OCI-M1 (cell line): Measurements from ENCODE around the gene NDUFA7.
"Not testable (repeated sequence)": the region's sequence is repeated elsewhere in the genome, so short reads cannot be mapped to it uniquely, and the experiment has no call there.

Experiments used
- DNase-seq: peaks from one replicate; lab custom pipeline; 2025; lab: John Stamatoyannopoulos, UW

The NDUFA7 gene

DNA sequence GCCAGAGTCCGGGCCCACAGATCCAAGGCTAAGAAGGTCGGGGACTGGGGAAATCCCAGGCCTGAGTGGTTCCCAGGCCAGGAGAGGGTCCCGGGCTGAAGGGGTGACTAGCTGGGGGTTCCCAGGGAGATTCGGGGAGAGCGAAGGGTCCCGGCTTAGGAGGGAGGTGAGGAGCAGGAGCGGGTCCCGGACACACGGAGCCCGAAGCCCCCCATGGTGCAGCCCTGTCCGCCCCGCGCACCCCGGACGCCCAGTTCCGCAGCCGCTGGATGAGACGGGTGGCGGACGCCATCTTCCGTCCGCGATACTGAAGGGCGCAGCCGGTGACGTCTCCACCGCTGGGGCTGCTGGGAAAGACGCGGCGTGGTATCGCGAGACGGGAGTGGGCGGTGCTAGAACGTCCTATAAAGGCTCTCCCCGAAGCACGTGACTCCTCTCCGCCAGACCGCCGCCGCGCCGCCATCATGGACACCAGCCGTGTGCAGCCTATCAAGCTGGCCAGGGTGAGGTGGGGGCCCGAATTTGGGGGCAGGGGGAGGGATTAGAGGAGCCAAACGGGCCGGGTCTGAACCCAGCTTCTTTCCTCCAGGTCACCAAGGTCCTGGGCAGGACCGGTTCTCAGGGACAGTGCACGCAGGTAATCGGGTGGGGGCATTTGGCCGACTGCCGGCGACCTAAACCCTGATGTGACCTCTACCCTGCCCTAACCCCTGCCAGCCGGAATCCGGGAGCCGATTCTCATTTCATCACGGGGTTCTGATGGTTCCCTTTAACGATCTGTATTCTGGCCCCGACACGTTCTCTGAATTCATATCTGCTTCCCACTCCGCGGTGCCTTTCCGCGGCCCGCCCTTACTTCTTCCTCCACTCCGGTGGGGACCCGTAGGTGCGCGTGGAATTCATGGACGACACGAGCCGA lies at the start of gene NDUFA7, which contains the start of gene RPS28:
Gene NDUFA7 (minus strand): TSS at position 309 of the 919 bp plus-strand sequence. CDS start 17 bp downstream, at position 292.
Gene RPS28 (plus strand): TSS at position 430 of the 919 bp plus-strand sequence. CDS start 35 bp downstream, at position 465.
- peak; percentile 99 for DNase-seq

DNA sequence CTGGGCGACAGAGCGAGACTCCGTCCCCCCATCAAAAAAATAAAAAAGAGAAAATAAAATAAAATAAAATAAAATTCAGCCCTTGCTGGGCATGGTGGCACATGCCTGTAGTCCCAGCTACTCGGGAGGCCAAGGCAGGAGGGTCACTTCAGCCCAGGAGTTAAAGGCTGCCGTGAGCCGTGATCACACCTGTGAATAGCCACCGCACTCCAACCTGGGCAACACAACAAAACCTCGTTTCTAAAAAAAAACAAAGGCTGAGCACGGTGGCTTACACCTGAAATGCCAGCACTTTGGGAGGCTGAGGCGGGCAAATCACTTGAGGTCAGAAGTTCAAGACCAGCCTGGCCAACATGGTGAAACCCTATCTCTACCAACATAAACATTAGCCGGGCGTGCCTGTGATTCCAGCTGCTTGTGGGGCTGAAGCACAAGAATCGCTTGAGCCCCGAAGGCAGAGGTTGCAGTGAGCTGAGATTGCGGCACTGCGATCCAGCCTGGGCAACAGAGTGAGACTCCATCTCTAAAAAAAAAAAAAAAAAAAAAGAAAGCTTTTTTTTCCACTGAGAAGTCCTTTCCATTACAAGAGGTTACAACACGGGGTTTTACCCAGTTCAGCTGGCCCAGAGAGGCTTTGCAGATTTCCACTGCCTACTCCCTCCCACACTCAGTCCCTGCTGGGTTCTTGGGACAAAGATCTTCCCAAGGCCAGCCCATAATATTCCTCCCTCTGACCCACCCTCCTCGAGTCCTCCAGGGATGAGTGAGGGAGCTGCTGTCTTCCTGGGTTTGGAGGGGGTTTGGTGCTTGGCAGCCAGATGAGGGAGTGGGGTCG lies 49.2 kb upstream of the NDUFA7 start:
- DNase-seq = no peak

DNA sequence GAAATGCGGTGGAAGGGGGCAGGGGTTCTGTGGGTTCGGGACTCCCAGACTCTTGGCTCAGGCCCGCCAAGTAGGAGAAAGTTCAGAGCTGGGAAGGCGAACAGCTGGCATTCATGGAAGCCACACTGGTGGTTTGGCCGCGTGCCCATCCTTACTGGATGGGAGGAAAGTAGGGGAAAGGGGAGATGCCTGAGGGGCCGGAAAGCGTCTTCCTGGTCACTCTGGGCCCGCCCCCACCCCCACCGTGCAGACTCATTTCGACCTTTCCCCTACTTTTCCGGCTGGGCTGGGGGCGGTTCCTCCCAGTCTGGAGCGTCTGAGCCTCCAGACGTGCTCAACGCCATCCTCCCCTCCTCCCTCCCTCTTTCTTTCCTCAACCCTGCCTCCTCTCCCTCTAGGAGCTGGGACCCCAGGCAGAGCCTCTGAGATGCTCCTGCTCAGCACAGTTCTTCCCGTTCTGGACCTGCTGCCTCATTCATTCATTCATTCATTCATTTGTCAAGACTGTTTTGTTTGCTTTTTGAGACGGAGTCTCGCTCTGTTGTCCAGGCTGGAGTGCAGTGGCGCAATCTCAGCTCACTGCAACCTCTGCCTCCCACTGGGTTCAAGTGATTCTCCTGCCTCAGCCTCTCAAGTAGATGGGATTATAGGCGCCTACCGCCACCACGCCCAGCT lies 46.3 kb upstream of the NDUFA7 start:
- peak; percentile 42 for DNase-seq

DNA sequence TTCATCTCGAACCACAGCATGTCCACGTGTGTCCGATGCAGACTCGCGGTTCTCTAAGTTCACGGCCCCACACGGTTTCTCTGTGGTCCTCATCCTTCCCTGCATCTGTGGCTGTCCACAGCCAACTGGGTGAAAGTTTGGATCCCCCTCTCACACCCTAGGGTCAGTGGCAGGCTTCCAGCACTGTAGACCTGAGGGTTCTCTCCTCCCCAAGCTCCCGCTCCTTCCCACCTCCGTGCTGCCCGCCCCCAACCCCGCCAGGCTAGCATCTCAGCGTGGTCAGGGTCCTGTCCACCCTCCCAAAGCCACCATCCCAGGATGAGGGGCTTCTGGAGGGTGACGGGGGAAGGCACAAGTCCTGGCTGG lies 45.8 kb upstream of the NDUFA7 start:
- DNase-seq = no peak

DNA sequence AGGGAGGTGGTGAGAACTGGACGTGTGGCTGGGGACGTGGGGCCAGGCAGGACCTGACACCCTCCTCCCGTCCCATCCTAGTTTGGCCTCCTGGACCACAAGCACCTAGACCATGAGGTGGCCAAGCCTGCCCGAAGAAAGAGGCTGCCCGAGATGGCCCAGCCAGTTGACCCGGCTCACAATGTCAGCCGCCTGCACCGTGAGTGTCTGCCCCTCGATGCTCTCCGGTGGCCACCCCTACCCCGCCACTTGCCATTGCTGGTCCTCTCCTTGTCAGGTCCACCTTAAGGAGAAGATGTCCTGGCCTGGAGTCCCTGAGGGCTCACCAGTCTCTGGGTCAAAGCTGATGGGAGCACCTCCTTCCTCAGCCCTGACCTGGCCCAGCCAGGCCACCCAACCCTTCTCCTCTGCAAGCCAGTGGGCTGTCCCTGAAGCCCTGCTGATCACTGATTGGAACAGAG lies 45.0 kb upstream of the NDUFA7 start:
- DNase-seq = no peak

DNA sequence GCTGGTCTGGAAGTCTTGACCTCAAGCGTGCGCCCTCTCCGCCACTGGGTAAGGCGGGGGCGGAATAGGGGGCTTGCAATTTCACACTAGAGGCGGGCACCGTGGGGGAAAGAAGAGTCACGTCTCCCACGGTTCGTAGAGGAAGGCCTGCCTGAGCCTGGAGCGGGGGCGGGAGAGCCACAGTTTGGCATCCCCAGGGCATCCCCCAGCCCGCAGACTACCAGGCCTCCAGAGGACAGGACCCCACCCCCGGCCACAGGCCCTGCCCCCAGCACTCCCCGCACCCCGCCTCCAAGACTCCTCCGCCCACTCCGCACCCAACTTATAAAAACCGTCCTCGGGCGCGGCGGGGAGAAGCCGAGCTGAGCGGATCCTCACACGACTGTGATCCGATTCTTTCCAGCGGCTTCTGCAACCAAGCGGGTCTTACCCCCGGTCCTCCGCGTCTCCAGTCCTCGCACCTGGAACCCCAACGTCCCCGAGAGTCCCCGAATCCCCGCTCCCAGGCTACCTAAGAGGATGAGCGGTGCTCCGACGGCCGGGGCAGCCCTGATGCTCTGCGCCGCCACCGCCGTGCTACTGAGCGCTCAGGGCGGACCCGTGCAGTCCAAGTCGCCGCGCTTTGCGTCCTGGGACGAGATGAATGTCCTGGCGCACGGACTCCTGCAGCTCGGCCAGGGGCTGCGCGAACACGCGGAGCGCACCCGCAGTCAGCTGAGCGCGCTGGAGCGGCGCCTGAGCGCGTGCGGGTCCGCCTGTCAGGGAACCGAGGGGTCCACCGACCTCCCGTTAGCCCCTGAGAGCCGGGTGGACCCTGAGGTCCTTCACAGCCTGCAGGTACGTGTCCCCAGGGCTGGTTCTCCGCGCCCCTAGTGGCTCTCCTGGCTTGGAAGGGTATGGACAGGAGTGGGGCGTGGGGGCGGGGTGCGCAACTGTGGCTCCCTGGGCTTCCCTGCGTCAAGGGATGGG lies 42.9 kb upstream of the NDUFA7 start, which contains the start of gene ANGPTL4:
Gene ANGPTL4 (plus strand): TSS at position 353 of the 969 bp plus-strand sequence. CDS start 167 bp downstream, at position 520.
- DNase-seq = peak; percentile 57

DNA sequence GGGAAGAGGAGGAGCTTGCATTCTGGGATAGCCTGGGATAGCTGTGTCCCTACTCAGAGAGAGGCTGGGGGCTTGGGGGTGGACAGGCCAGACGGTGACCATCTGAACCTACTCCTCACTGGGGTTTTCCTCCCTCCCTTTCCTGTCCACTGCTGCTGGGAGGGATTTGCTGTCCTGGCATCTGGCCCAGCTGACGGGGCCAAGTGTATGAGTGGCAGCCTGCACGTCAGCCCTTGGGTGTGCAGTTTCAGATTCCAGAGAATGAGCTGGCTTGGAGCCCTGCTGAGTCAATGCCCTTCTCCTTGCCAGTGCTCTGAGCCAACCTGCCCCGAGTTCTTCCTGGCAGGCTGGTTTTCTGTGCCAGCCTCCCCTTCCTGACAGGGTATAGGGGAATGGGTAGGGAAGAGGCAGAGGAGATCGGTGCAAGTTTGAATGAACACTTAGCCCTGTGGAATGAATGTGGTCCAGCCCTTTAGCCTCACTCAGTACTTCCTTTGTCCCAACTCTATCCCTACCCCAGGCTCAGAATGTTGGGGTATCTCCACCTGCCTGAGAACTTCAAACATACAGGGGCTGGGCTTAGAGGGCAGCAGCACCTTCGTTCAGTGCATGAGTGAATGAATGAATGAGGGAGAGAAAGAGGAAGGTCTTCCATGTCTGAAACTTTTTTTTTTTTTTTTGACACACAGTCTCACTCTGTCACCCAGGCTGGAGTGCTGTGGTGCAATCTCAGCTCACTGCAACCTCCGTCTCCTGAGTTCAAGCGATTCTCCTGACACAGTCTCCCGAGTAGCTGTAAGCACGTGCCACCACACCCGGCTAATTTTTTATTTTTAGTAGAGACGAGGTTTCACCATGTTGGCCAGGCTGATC lies 41.0 kb upstream of the NDUFA7 start:
- peak; percentile 59 for DNase-seq

DNA sequence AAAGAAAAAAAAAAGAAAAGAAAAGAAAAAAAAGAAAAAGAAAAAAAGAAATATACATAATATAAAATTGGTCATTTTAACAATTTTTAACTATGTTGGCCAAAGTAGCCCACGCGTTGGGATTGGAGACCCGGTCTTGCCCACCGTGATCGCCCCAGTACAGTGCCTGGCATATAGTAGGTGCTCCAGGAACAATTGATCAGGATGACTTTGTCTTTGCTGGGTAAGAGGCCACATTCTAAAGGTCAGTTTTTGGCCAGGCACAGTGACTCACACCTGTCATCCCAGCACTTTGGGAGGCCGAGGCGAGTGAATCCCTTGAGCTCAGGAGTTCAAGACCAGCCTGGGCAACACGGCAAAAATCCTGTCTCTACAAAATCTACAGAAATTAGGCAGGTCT lies 39.0 kb upstream of the NDUFA7 start:
- no peak for DNase-seq

DNA sequence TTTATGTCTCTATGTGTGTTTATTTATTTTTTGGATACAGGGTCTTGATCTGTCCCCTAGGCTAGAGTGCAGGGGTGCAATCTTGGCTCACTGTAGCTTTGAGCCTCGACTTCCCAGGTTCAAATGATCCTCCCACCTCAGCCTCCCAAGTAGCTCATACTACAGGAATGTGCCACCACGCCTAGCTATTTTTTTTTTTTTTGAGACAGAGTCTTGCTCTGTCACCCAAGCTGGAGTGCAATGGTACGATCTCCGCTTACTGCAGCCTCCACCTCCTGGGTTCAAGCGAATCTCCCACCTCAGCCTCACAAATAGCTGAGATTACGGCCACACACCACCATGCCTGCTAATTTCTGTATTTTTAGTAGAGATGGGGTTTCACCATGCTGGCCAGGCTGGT lies 37.8 kb upstream of the NDUFA7 start:
- DNase-seq = no peak

DNA sequence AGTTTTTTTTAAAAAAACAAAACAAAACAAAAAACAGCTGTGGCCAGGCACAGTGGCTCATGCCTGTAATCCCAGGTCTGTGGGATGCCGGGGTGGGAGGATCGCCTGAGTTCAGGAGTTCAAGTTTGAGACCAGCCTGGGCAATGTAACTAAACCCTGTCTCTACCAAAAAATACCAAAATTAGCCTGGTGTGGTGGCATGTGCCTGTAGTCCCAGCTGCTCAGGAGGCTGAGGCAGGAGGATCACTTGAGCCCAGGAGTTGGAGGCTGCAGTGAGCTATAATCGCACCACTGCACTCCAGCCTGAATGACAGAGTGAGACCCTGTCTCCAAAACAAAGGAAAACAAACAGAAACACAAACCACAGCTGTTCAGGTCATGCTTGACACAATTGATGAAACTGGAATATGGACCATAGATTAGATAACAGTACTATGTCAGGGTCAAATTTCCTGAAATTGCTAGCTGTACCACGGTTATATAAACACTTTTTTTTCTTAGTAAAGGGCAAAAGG lies 35.9 kb upstream of the NDUFA7 start:
- DNase-seq = no peak

DNA sequence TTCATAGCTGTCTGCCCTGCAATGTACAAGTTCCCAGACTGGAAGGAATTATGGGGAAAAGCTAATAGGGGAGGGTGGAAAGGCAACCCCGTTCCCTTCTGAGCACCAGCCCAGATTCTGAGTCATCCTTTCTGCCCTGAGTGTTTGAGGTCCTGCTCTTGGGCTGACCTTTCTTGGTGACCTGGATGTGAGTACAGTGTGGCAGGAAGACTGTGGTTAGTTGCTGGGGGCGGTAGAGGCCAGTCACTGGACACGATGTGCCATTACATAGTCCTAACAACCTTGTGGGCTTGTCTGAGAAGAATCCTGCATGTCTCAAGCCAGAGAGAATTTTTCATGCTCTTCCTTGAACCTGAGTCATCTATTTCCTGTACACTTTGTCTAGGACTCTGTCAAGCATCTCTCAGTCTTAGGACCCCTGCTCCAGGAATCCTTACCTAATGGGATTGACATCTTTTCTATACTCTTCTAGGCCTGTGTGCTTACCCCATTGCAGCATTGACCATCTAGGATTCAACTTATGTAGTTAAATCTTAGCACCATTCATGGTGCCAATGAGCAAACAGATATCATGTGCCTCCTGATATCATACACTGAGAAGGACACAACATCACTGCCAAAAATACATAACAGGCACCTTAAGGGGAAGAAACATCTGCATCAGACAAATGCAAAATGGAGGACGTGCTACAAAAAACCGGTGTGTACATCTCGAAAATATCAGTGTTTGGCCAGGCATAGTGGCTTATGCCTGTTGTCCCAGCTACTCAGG lies 34.6 kb upstream of the NDUFA7 start:
- DNase-seq = peak; percentile 58

DNA sequence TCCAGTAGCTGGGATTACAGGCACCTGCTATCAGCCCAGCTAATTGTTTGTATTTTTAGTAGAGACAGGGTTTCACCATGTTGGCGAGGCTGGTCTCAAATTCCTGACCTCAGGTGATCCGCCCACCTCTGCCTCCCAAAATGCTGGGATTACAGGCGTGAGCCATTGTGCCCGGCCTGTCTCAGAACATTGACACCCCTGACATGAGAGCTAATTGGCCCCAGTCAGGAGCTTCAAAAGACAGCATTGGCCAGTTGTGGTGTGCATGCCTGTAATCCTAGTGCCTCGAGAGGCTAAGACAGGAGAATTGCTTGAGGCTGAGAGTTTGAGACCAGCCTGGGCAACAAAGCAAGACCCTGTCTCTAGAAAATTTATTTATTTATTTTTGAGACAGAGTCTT lies 31.7 kb upstream of the NDUFA7 start:
- DNase-seq = not testable (repeated sequence)

DNA sequence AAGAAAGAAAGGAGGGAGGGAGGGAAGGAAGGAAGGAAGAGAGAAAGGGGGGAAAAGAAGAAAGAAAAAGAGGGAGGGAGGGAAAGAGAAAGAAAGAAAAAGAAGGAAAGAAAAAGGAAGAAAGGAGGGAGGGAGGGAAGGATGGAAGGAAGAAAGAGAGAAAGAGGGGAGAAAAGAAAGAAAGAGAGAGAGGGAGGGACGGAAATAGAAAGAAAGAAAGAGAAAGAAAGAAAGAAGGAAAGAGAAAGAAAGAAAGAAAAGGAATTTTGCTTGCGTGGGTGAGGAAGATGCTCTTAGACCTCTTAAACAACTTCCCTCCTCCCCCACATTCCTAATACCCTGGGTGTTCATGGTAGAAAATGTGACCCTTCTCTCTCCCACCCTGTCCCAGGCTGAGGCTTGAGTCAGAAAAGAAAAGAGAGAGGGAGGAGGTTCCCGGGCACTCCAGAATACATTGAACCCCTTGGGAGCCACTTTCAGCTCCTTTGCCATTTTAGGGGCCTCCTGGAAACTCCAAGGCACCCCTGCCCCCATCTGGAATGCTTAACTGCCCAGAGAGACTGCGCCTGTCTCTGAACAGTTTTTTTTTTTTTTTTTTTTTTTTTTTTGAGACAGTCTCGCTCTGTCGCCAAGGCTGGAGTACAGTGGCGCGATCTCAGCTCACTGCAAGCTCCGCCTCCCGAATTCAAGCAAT lies 31.1 kb upstream of the NDUFA7 start:
- no peak for DNase-seq

DNA sequence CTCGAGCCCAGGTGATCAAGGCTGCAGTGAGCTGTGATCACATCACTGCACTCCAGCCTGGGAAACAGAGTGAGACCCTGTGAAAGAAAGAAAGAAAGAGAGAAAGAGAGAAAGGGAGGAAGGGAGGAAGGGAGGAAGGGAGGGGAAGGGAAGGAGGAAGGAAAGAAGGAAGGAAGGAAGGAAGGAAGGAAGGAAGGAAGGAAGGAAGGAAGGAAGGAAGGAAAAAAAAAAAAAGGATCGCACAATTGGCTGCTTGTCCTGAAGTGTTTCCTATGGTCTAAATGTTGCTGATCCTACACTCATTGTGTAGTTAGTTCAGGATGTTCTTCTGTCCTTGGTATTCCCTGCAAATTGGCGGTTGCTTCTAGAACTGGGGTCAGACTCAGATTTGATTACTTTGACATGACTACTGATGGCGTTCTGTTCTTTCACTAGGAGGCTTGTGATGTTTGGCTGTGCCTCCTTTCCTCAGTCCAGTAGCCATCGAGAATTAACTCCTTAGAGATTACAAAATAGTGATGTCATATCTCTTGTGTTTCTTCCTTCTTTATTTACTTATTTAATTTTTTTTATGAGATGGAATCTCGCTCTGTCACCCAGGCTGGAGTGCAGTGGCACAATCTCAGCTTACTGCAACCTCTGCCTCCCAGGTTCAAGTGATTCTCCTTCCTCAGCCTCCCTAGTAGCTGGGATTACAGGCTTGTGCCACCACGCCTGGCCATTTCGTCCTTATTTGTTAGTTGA lies 28.6 kb upstream of the NDUFA7 start:
- DNase-seq = not testable (repeated sequence)

DNA sequence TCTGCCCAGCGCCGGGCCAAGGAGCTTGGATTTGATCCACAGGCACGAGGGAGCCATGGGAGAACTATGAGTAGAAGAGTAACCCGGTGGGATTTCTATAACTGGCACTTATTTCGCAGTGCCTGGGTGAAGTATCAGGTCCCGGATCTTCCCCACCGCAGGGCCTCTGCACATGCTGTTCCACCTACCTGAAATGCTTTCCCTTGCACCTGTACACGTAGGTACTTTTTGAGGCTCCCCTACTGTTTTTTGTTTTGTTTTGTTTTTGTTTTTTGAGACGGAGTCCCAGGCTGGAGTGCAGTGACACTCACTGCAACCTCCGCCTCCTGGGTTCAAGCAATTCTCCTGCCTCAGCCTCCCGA lies 22.3 kb upstream of the NDUFA7 start:
- DNase-seq = no peak

DNA sequence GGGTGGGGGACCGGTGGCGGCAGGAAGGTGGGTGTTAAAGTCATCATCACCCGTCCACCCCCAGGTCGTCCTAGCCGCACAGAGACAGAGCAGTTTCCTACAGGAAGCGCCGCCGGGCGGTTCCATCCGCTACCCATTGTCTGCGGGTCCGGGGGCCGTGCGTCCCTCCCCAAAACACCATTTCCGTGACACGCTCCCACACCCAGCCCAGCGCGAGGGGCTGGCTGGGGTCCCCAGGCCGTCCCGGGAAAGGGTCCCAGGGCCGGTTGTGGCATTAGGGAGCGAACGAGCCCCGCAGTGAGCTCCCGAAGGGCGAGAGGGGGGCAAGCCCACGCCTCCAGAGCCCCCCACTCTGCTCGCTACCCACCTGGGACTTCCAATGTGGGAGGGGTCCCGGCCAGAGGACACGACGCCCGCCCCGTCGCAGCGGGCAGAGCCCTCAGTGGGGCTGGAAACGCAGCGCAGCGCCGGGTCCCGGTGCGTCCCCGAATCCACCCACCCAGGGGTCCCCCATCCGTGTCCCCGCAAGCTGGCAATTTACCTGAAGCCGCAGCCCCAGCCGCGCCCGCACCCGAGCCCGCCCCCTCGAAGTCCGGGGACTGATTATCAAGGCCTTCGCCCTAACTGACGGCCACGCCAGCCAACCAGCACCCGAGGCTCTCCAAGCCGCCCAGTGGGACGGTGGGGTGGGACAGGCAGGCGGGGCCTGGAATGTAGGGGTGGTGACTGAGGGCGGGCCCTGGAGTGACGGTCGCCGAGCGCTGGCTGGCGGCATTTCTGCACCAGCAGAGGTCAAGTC lies 21.7 kb upstream of the NDUFA7 start, which contains the start of gene KANK3:
Gene KANK3 (minus strand): TSS at position 579 of the 799 bp plus-strand sequence. CDS start 5,434 bp downstream, outside the sequence.
- peak; percentile 96 for DNase-seq

DNA sequence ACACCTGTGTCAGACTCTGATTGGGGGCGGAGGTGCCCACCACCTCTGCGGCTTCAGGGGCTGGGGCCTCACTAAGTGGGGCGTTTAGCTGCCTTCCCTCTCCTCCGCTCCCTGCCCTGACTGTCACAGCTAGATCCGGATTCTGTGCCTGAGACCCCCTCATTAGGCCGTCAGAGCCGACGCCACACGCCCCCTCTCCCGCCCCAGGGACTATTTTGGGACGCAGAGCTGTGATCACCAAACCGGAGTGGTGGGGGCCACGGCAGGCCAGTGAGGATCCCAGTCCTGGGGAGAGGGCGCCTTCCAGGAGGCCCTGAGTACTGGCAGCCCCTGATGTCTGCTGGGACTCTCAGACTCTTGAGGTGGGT lies 21.1 kb upstream of the NDUFA7 start:
- no peak for DNase-seq
